GM18502 (cell line): ENCODE results near the gene KRTAP12-3.
"Not testable (repeated sequence)": the region's sequence is repeated elsewhere in the genome, so short reads cannot be mapped to it uniquely, and the experiment has no call there.

Experiments
- ATAC-seq: cut with Tn5 transposase; IDR thresholded peaks from one replicate; pipeline ENCODE4 v1.9.1; 2021; ENCODE audit warnings: mild to moderate bottlenecking; ENCODE audit not compliant: unreplicated experiment, poor library complexity

KRTAP12-3 gene, protein sequence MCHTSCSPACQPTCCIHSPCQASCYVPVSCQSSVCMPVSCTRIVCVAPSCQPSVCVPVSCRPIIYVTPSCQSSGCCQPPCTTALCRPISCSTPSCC

DNA sequence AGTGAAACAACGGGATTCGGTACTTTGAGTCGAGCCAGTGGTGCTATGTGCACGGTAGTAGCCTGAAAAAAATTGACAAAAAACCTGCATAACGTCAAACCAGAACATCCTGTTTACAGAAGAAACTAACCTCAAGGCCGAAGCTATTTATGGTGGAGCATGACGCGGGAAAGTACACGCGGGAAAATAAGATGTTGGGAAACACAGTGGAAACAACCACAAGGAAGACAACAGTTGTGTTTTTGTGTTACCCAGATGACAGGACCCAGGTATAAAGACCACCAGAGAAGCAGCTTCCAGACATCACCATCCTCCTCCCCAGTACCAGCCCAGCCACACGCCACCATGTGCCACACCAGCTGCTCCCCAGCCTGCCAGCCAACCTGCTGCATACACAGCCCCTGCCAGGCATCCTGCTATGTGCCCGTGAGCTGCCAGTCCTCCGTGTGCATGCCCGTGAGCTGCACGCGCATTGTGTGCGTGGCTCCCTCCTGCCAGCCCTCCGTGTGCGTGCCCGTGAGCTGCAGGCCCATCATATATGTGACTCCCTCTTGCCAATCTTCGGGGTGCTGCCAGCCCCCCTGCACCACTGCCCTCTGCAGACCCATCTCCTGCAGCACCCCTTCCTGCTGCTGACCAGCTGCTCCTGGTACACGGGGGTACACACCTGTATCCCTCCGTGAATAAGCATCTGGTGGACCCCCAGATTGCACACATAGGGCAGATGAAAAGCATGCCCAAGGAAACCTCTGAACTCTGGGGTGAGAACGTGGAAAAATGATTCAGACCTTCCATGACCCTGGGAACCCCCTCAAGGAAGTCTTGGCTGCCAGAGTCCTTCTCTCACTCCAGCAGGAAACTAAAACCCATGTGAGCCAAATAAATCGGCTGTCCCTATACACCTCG lies at the start of gene KRTAP12-3:
Gene KRTAP12-3 (plus strand): TSS at position 298 of the 906 bp plus-strand sequence. CDS start 48 bp downstream, at position 346.
- ATAC-seq = no peak

DNA sequence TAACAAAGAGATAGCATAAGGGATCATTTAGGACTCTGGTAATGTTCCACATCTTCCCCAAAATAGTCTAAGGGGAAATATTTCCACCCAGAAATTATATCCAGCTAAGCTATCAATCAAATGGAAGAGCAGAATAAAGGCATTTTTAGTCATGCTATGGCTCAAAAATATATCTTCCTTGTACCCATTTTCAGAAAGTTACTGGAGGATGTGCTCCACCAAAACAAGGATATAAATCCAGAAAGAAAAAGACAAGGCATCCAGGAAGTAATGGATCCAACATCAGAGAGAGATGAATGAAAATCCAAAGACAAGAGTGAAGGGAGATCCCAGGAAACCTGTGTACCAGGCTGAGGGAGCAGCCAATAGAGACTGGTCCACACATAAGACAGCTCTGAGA lies 48.5 kb upstream of the KRTAP12-3 start:
- ATAC-seq = no peak

DNA sequence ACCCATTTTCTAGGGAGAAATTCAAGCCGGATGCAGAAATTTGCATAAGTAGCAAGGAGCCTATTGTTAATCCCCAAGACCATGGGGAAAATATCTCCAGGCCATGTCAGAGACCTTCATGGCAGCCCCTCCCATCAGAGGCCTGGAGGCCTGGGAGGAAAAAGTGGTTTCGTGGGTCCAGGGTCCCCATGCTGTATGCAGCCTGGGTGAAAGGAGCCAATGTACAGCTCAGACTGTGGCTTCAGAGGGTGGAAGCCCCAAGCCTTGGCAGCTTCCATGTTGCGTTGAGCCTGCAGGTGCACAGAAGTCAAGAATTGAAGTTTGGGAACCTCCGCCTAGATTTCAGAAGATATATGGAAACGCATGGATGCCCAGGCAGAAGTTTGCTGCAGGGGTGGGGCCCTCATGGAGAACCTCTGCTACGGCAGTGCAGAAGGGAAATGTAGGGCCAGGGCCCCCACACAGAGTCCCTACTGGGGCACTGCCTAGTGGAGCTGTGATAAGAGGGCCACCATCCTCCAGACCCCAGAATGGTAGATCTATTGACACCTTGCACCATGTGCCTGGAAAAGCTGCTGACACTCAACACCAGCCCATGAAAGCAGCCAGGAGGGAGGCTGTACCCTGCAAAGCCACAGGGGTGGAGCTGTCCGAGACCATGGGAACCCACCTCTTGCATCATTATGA lies 47.4 kb upstream of the KRTAP12-3 start:
- ATAC-seq = not testable (repeated sequence)

DNA sequence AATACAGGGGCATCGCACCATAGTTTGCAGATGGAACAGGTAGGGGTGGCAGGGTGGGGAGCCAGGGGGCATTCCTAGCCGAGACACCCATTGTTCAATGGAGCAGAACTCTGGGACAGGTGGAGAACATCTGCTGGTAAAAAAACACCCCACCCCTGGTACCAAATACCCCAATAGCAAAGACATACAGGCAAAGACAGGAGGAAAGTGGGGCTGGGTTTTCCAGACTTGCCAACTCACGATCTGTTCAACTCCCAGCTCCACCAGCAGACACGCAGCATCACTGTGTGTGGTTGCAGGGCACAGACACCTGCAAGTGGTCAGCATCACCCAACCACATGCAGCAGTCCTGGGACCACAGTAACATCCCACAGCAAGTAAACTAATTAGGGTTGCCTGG lies 46.2 kb upstream of the KRTAP12-3 start:
- no peak for ATAC-seq

DNA sequence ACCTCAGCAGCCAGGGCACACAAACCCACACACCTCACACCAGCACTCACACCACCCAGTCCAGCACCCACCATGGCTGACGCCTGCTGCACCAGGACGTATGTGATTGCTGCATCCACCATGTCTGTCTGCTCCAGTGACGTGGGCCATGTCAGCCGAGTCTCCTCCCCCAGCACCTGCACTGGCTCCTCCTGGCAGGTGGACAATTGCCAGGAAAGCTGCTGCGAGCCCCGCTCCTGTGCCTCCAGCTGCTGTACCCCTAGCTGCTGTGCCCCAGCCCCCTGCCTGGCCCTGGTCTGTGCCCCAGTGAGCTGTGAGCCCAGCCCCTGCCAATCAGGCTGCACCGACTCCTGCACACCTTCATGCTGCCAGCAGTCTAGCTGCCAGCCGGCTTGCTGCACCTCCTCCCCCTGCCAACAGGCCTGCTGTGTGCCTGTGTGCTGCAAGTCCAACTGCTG lies 45.7 kb upstream of the KRTAP12-3 start, which contains the start of gene KRTAP10-8:
Gene KRTAP10-8 (plus strand): TSS at position 51 of the 458 bp plus-strand sequence. CDS start 22 bp downstream, at position 73.
- ATAC-seq = no peak

DNA sequence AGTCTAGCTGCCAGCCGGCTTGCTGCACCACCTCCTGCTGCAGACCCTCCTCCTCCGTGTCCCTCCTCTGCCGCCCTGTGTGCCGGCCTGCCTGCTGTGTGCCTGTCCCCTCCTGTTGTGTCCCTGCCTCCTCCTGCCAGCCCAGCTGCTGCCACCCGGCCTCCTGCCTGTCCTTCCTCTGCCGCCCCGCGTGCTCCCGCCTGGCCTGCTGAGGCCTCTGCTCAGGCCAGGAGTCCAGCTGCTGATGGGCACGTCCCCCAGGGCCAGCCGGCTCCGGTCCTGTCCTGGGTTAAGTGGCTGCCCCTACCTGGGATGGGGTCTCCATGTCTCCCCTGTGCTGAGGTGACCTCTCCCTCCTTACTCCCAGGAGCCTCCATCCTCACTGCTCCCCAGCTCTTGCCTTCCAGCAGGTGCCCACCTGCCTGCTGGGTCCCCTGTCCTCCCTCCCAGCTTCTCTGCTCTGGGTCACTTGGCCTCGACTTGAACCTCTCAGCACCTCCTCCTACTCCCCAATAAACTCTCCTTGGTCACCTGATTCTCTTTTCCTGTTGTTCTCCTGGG lies 45.0 kb upstream of the KRTAP12-3 start:
- ATAC-seq = no peak

DNA sequence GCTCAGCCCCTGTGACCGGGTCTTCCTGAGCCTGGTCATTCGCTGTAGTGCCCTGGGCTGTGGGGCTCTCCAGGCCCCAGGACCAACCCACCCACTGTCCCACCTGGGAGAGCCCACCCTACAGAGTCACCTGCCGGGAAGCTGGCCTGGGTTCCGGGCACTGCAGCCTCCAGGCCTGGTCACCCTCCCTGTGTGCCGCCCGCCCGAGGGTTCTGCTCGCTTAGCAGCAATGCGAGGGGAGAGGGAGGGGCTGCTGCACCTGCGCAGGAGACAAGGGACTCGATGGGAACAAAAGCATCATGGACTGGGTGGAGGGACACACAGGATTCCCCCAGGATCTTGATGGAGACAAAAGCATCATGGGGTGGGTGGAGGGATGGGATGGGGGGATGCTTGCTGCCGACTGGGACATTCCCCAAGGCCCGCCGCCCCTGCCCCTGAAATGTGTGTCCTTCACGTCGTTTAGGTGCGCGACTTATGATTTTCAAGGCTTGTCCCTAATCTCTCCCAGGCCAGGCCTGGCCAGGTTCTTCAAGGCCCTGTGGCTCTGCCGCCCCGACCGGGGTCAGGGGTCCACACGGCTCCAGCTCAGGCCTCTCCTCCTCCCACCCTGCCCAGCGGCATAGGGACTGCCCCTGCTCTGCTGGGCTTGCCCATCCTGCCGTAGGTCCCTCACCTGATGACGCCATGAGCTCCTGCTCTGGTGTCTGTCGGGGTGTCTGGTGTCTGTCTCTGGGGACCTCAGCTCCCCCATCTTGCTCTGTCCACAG lies 44.2 kb upstream of the KRTAP12-3 start:
- ATAC-seq = no peak

DNA sequence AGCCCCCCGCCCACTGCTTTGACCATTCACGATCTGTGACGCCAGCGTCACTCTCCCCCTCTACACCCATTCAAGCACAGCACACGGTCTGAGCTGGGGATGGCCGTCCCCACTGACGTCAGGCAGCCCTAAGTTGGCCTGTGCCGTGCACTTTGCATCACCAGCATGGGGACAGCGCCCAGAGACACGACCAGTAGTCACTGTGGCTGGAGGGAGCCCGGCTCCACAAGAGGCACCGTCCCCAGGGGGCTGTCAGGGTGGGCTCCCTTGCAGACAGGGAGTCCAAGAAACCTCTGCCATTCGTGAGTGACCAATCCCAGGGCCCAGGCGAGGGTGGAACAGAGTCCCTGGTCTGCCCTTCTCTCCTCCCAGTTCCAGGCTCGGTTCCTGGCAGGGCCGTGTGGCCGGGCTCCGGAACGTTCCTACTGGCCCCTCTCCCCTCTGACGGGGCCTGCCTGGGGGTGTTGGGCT lies 43.5 kb upstream of the KRTAP12-3 start:
- no peak for ATAC-seq

DNA sequence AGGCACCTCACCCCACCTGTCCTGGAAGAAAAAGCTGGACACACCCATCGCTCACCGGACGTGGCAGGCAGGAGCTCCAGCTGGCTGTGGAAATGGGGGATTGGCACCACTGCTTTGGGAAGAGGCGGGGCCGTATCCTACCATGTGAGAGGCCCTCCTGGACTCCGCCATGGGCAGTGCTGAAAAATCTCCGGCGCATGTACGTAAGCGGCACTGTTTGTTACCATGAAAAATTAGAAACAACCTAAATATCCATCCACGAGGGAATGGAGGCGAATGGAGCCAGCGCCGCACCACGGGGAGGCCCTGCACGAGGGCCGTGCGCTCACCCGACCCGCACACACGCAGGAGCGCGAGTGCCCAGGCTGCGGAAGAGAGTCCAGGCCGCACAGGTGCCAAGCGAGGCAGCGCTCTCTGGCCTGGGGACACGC lies 42.8 kb upstream of the KRTAP12-3 start:
- no peak for ATAC-seq

DNA sequence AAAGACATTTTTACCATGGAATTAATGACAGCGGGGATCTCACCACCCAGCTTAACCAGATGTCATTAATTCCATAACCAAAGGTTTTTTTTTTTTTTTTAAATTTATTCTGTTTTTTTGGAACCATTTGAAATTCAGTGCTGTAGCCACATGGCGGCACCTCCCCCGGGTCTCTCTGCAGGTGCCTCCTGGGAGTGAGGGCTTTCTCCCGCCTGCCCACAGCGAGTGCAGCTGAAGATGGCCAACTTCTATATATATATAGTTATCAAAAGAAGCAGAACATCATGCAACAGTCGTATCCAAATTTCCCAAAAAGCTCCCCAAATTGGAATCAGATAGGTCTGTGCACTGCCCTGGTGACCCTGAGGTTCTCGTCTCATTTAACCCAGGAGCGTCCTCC lies 42.3 kb upstream of the KRTAP12-3 start:
- ATAC-seq = no peak

DNA sequence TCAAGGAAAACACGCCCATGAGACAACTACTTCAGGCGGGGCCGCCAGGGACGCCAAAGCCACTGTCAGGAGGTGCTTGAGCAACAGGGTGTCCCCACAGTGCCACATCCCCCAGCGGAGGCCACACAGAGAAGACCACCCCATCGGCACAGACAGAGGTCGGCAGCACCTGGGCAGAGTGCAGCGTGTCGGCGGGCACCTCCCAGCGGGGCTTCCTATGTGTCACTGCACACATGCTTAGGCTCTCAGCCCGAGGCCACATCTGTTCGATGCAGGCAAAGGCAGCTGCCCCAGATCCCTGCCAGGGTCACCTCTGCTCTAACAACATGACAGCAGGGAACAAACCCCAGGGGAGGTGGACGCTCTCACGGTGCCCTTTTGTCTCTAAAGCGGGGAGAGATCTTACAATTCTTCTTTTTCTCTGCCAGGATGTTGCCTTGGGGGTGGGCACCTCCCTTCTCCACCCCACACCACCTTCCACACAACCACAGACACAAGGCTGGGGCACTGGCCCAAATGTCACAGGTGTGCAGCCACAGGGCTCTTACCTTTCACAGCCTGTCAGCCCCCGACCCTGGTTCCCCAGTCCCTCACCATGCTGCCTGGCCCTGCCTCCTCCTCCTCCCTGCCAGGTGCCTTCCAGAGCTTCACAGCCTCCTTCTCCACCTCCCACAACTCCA lies 41.7 kb upstream of the KRTAP12-3 start:
- no peak for ATAC-seq

DNA sequence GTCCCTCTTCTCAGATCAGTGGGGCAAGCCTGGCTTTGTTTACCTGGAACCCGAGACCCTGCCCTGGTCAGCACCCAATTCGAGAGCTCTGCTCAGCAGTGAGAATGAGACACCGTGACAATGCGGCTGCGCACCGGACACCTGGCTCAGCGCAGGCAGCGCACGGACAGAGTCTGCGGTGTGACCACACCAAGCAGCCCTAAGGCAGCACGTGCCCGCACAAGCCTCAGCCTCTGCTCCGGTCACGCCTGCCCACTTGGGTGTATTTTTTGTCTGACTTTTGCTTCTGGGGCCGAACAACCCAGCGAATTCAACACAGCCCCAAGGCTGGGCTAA lies 41.2 kb upstream of the KRTAP12-3 start:
- ATAC-seq = no peak

DNA sequence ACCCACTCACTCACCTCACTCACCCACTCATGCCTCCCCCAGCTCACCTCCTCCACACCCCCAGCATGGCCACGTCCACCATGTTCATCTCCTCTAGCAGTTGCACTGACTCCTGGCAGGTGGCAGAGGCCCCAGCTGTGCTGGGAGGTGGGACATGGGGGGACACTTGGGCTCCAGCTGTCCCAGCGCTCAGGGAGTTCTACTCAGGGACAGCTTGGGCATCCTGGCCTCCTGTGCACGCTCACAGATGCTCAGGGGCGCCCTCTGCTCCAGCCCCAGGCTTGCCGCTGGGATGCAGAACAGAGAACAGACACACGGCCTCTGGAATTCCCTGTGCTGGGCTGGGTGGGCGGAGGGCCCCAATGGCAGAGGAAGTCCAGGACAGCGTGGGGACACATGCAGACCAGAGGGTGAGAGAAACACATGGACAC lies 40.6 kb upstream of the KRTAP12-3 start:
- ATAC-seq = no peak

DNA sequence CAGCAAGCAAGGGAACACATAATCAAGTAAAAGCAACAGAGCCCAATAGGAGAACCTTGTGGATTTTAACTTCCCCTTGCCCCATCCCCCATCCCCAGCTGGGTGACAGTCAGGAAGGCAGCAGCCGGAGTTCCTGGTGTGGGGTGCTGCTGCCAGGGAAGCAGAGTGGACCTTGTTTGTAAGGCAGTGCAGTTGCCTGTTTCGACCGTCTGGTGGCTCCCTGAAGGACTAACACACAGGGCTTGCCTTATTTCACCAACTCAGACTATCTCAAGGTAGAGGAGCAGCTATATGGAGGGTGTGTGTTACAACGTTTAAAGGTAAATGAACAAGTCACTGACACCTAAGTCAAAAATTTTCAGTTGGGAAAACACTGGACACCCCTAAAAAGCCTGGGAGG lies 39.2 kb upstream of the KRTAP12-3 start:
- no peak for ATAC-seq

DNA sequence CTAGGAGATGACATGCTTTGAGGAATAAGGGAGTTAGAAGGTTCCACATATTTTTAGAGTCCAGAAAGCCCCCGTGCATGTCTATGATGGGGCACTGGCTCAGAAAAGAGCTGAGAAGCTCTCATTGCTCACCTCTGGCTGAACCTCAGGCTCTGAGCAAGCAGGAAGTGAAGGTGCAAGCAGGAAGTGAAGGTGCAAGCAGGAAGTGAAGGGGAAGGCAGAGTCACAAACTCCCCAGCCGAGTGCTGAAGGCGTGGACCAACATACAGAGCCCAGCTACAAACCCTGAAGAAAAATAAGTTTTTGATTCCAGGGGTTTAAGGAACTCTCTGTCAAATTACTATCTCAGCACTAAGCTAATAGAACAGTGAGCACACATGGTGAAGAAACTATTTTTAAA lies 38.8 kb upstream of the KRTAP12-3 start:
- ATAC-seq = no peak

DNA sequence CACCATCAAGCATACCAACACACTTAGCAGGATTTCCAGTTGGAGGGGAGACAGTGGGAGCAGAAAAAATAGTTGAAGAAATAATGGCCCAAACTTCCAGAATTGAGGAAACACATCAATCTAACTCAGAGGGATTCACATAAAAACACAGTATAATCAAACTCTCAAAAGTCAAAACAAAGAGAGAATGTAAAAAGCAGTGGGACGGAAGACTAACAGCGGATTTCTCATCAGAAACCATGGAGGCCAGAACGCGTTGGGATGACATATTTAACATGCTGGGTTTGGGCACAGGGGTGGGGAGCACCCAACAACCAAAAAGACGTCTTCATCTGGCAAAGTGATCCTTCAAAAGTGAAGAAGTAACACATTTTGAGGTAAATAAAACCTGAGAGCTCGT lies 37.8 kb upstream of the KRTAP12-3 start:
- no peak for ATAC-seq

DNA sequence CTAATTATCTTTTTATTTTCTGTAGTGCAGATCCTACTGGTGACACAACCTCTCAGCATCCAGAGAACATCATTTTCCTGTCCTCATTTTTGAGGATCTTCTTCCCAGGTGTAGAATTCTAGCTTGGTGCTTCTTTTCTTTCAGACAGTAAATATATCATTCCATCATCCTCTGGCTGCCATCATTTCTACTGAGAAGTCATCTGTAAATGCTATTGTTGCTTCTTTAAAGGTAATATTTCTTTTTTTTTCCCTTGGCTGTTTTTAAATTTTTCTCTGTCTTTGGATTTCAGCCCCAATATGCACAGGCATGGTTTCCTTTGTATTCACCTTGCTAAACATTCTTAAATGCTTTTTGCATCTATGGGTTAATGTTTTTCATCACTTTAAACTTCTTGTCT lies 34.2 kb upstream of the KRTAP12-3 start:
- ATAC-seq = no peak

DNA sequence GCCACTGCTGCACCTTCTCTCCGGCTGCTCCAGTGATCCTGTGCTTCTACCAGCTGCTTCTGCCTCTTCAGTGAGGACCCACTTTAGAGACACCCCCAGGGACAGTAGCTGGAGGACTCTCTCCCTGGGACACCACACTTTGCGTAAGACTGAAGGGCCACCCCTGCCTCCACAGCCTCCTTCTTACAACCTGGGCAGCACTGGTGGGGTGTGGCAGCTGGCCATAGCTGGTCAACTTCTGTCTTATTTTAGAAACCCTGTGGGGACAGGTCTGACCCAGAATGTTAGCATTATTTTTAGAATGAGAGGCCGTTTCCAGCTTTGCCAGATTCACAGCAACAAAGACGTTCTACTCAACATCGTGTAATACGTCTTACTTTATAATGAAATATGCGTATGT lies 32.0 kb upstream of the KRTAP12-3 start:
- ATAC-seq = no peak

DNA sequence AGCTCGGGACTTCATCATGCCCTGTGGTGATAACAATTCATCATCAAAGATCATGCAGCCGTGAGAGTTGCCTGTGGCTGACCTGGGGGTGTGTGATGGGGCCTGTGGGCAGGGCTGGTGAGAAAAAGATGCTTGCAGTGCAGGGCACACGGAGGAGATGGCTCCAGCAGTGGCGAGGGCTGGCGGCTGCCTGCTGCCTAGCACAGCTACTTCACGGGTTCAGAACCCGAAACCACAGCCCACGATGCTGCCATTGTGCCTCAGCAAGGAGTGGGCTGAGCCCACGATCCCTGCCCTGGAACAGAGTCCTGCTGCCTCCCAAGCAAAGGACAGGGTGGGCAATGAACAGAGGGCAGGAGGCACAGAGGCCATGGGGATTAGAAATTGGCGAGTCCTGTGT lies 31.5 kb upstream of the KRTAP12-3 start:
- ATAC-seq = no peak
